Endothelial cell of coronary artery (primary cell): ENCODE data around the gene SSNA1. TPM values are rescaled to one million over a fixed set of nuclear protein-coding genes. Genes with fewer than 3 reads are reported as not detected.

Experiments used
- total RNA-seq: library from RNA; depleted of rRNA; stranded (reverse); fragments of >200 nt; gene quantifications from 2 replicates; pipeline ENCODE4 v1.2.3, GENCODE V29; 2014

SSNA1 gene
- total RNA-seq: 108 and 110 TPM in 2 replicates

GRCh38 chr9:137188490-137189296 is at the start of gene SSNA1, which contains the start of gene ANAPC2:
SSNA1 (plus strand) TSS chr9:137188676; CDS start chr9:137188727, 51 bp downstream.
ANAPC2 (minus strand) TSS chr9:137188560; CDS start chr9:137188532, 28 bp downstream.

GRCh38 chr9:137138722-137139467 is 49.6 kb upstream of the SSNA1 start, which contains the start of gene GRIN1:
GRIN1 (plus strand) TSS chr9:137139154; CDS start chr9:137139487, 333 bp downstream.

GRCh38 chr9:137169896-137170358 is 18.5 kb upstream of the SSNA1 start, which contains the start of gene LRRC26:
LRRC26 (minus strand) TSS chr9:137170051; CDS start chr9:137169943, 108 bp downstream.

GRCh38 chr9:137200311-137201204 is 12.1 kb downstream of the SSNA1 start, which contains the start of gene TPRN:
TPRN (minus strand) TSS chr9:137200741; CDS start chr9:137200711, 30 bp downstream.

GRCh38 chr9:137205126-137206069 is 16.9 kb downstream of the SSNA1 start, which contains the start of the genes NDOR1 and TMEM203:
NDOR1 (plus strand) TSS chr9:137205700; CDS start chr9:137205778, 78 bp downstream.
TMEM203 (minus strand) TSS chr9:137205648; CDS start chr9:137205414, 234 bp downstream.

GRCh38 chr9:137222190-137223077 is 34.0 kb downstream of the SSNA1 start, which contains the start of gene RNF208:
RNF208 (minus strand) TSS chr9:137222240; CDS start chr9:137221212, 1,028 bp downstream.

GRCh38 chr9:137224830-137225694 is 36.6 kb downstream of the SSNA1 start, which contains the start of gene CYSRT1:
CYSRT1 (plus strand) TSS chr9:137225174; CDS start chr9:137225622, 448 bp downstream.

GRCh38 chr9:137227054-137227852 is 38.8 kb downstream of the SSNA1 start, which contains the start of gene RNF224:
RNF224 (plus strand) TSS chr9:137227502; CDS start chr9:137228336, 834 bp downstream.

GRCh38 chr9:137230705-137231371 is 42.4 kb downstream of the SSNA1 start, which contains the start of gene SLC34A3:
SLC34A3 (plus strand) TSS chr9:137230901; CDS start chr9:137231703, 802 bp downstream.

Other genes with a start within 250 kb of the SSNA1 start
- 154 and 194 TPM in 2 replicates for gene FBXW5, start 243.9 kb upstream of the SSNA1 start, total RNA-seq
- gene C8G, start 243.4 kb upstream of the SSNA1 start, total RNA-seq: 0.19 and 0.72 TPM in 2 replicates
- gene LCN12, start 236.4 kb upstream of the SSNA1 start, total RNA-seq: 0.09 TPM in 1 of 2 replicates, not detected in the other
- gene PTGDS, start 211.2 kb upstream of the SSNA1 start, total RNA-seq: 0.56 TPM in 1 of 2 replicates, not detected in the other
- gene LCNL1, start 205.7 kb upstream of the SSNA1 start, total RNA-seq: 0.19 TPM in 1 of 2 replicates, not detected in the other
- gene PAXX, start 196.3 kb upstream of the SSNA1 start, total RNA-seq: 14.8 and 18.4 TPM in 2 replicates
- gene CLIC3, start 192.1 kb upstream of the SSNA1 start, total RNA-seq: 0.90 and 7.6 TPM in 2 replicates
- gene ABCA2, start 160.4 kb upstream of the SSNA1 start, total RNA-seq: 11.0 and 27.3 TPM in 2 replicates
- not detected in 2 replicates for gene FUT7, start 156.6 kb upstream of the SSNA1 start, total RNA-seq
- 29.4 and 39.3 TPM in 2 replicates for gene NPDC1, start 142.5 kb upstream of the SSNA1 start, total RNA-seq
- not detected in 2 replicates for gene ENTPD2, start 134.6 kb upstream of the SSNA1 start, total RNA-seq
- 5.5 and 15.9 TPM in 2 replicates for gene SAPCD2, start 118.1 kb upstream of the SSNA1 start, total RNA-seq
- 8.7 and 11.6 TPM in 2 replicates for gene UAP1L1, start 111.2 kb upstream of the SSNA1 start, total RNA-seq
- 54.5 and 71.4 TPM in 2 replicates for gene MAN1B1, start 101.7 kb upstream of the SSNA1 start, total RNA-seq
- gene DPP7, start 73.9 kb upstream of the SSNA1 start, total RNA-seq: 76.0 and 87.4 TPM in 2 replicates
- gene GRIN1, start 49.5 kb upstream of the SSNA1 start, total RNA-seq: under 0.01 and 0.09 TPM in 2 replicates
- not detected in 2 replicates for gene LRRC26, start 18.6 kb upstream of the SSNA1 start, total RNA-seq
- gene TMEM210, start 16.6 kb upstream of the SSNA1 start, total RNA-seq: not detected in 2 replicates
- 21.3 and 26.8 TPM in 2 replicates for gene ANAPC2, start 116 bp upstream of the SSNA1 start, total RNA-seq
- 4.4 and 5.6 TPM in 2 replicates for gene TPRN, start 12.1 kb downstream of the SSNA1 start, total RNA-seq
- gene TMEM203, start 17.0 kb downstream of the SSNA1 start, total RNA-seq: 22.7 and 26.8 TPM in 2 replicates
- 2.7 and 3.7 TPM in 2 replicates for gene NDOR1, start 17.0 kb downstream of the SSNA1 start, total RNA-seq
- 0.09 and 0.19 TPM in 2 replicates for gene RNF208, start 33.6 kb downstream of the SSNA1 start, total RNA-seq
- 0.19 and 0.45 TPM in 2 replicates for gene CYSRT1, start 36.5 kb downstream of the SSNA1 start, total RNA-seq
- under 0.01 TPM in 1 of 2 replicates, not detected in the other for gene RNF224, start 38.8 kb downstream of the SSNA1 start, total RNA-seq
- not detected in 2 replicates for gene SLC34A3, start 42.2 kb downstream of the SSNA1 start, total RNA-seq
- gene TUBB4B, start 52.6 kb downstream of the SSNA1 start, total RNA-seq: 208 and 307 TPM in 2 replicates
- not detected in 2 replicates for gene STPG3, start 62.6 kb downstream of the SSNA1 start, total RNA-seq
- 63.9 and 65.0 TPM in 2 replicates for gene NELFB, start 66.7 kb downstream of the SSNA1 start, total RNA-seq
- gene TOR4A, start 89.0 kb downstream of the SSNA1 start, total RNA-seq: 27.3 and 27.6 TPM in 2 replicates
- gene NRARP, start 113.6 kb downstream of the SSNA1 start, total RNA-seq: 23.3 and 32.2 TPM in 2 replicates
- gene EXD3, start 234.5 kb downstream of the SSNA1 start, total RNA-seq: 11.7 and 19.9 TPM in 2 replicates
- gene NOXA1, start 234.7 kb downstream of the SSNA1 start, total RNA-seq: 0.18 and 0.56 TPM in 2 replicates